Progenitor cell of endocrine pancreas (in vitro differentiated cells): ENCODE data around the gene STX11. TPM values are rescaled to one million over a fixed set of nuclear protein-coding genes. Genes with fewer than 3 reads are reported as not detected.

Source experiments
- DNase-seq: peaks from one replicate; pipeline ENCODE4 v3.0.0; 2021; ENCODE audit warnings: low spot score; ENCODE audit not compliant: unreplicated experiment
- H3K27ac Mint-ChIP-seq: 2 replicates; pipeline ENCODE4 v1.8.0; 2021; ENCODE audit warnings: mild to moderate bottlenecking, moderate library complexity, mixed read lengths
- H3K27me3 Mint-ChIP-seq: 2 replicates; pipeline ENCODE4 v1.8.0; 2021; ENCODE audit warnings: mixed read lengths
- H3K36me3 Mint-ChIP-seq: 2 replicates; pipeline ENCODE4 v1.8.0; 2022; ENCODE audit warnings: mixed read lengths; ENCODE audit not compliant: insufficient read depth
- H3K4me1 Mint-ChIP-seq: 2 replicates; pipeline ENCODE4 v1.8.0; 2021; ENCODE audit warnings: low read depth, mixed read lengths
- H3K4me3 Mint-ChIP-seq: 2 replicates; pipeline ENCODE4 v1.8.0; 2021; ENCODE audit warnings: low read depth, mild to moderate bottlenecking, moderate library complexity, mixed read lengths
- H3K9me3 Mint-ChIP-seq: 2 replicates; pipeline ENCODE4 v1.8.0; 2021; ENCODE audit warnings: low read depth, mixed read lengths
- total RNA-seq: library from RNA; stranded (reverse); gene quantifications from 2 replicates; pipeline ENCODE4 v1.2.1, GENCODE V29; 2021
- TF ChIP-seq, protein P1 (sequence below): fragments of 200-600 bp; sonication (generic); IDR thresholded peaks from one replicate; pipeline ENCODE4 v1.5.0; 2021; ENCODE audit warnings: antibody characterized with exemption, mild to moderate bottlenecking; ENCODE audit not compliant: unreplicated experiment

STX11 gene
- total RNA-seq, 1 donor from 2014 or later: not detected

DNA sequence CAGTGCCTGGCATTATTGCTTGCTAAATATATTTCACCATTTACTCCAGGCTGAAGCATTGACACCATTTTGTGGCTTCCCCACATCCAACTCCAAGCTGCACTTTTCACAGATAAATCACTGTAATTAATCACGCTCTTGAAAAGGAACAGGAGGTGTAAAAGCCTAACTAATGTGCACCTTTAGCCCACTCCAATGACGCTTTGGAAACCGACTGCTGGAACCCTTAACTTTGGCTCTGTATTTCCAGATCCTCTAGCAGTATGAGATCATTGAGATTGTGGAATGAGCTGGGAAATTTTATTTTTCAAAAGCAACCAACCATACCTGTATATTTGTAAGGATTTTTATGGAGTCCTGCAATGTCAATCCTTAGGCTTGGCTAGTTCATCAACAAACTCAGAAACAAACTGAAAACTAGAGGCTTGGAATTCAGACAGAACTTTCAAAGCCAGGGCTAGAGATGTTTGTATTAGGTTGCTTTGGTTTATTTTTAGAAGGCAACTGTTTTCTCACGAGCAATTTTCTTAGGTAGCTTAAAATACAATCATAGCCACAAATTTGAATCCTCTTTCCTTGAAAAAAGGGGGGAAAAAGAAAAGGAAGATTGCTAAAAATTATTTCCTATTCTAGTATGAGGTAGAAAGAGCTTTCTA lies 82.0 kb downstream of the STX11 start:
- Mint-ChIP-seq H3K27ac (no peak overlapping the region), H3K9me3 (peaks cover 3% of the 10 kb centered on the region)
- TF ChIP-seq, protein P1, sequence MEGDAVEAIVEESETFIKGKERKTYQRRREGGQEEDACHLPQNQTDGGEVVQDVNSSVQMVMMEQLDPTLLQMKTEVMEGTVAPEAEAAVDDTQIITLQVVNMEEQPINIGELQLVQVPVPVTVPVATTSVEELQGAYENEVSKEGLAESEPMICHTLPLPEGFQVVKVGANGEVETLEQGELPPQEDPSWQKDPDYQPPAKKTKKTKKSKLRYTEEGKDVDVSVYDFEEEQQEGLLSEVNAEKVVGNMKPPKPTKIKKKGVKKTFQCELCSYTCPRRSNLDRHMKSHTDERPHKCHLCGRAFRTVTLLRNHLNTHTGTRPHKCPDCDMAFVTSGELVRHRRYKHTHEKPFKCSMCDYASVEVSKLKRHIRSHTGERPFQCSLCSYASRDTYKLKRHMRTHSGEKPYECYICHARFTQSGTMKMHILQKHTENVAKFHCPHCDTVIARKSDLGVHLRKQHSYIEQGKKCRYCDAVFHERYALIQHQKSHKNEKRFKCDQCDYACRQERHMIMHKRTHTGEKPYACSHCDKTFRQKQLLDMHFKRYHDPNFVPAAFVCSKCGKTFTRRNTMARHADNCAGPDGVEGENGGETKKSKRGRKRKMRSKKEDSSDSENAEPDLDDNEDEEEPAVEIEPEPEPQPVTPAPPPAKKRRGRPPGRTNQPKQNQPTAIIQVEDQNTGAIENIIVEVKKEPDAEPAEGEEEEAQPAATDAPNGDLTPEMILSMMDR: no peak

GRCh38 chr6:144232832-144233230 lies 82.5 kb downstream of the STX11 start:
- Mint-ChIP-seq H3K36me3 (no peaks in the 10 kb centered on the region), H3K27me3 (no peaks in the 10 kb centered on the region), H3K4me1 (peaks cover 9% of the 10 kb centered on the region), H3K27ac (no peak overlapping the region), H3K9me3 (peaks cover 3% of the 10 kb centered on the region), H3K4me3 (no peak overlapping the region)
- TF ChIP-seq, protein P1: no peak
- no peak for DNase-seq

More for the DNA sequence above, 82.0 kb downstream of the STX11 start:
- Mint-ChIP-seq H3K4me1 (peaks cover 9% of the 10 kb centered on the region), H3K27me3 (no peaks in the 10 kb centered on the region), H3K36me3 (no peaks in the 10 kb centered on the region), H3K4me3 (no peak overlapping the region)
- no peak for DNase-seq

- no peak overlapping the region for H3K27ac Mint-ChIP-seq
- H3K9me3 Mint-ChIP-seq: peaks cover 7% of the 10 kb centered on the region
- TF ChIP-seq, protein P1: no peak
- no peaks in the 10 kb centered on the region for H3K27me3 Mint-ChIP-seq
- H3K4me1 Mint-ChIP-seq: peaks cover 9% of the 10 kb centered on the region
- DNase-seq: no peak
- no peaks in the 10 kb centered on the region for H3K36me3 Mint-ChIP-seq
- no peak overlapping the region for H3K4me3 Mint-ChIP-seq
These were observed 84.1 kb downstream of the STX11 start for GRCh38 chr6:144234399-144234798.

- Mint-ChIP-seq H3K36me3 (no peaks in the 10 kb centered on the region), H3K4me3 (no peak overlapping the region), H3K4me1 (peaks cover 9% of the 10 kb centered on the region), H3K27me3 (no peaks in the 10 kb centered on the region), H3K27ac (no peak overlapping the region), H3K9me3 (peaks cover 7% of the 10 kb centered on the region)
- DNase-seq: no peak
- TF ChIP-seq, protein P1: no peak
These were observed 84.6 kb downstream of the STX11 start for GRCh38 chr6:144234935-144235334.

Other genes with a start within 250 kb of the STX11 start
- 23.7 and 28.1 TPM in 2 replicates for gene PLAGL1, start 142.3 kb upstream of the STX11 start, total RNA-seq
- gene SF3B5, start 54.9 kb upstream of the STX11 start, total RNA-seq: 115 and 116 TPM in 2 replicates
- gene UTRN, start 134.8 kb downstream of the STX11 start, total RNA-seq: 249 and 263 TPM in 2 replicates